T-helper 2 cell treated with Interferon-gamma antibody and Interleukin-4, amounts not matched to agents 5 μg/mL and 100 μg/mL, for 36 hours (primary cell): ENCODE results near the gene IQCM.

ENCODE experiments used
- DNase-seq: peaks from one replicate; pipeline ENCODE4 v3.0.0; 2021; ENCODE audit warnings: low spot score
- H3K27ac Mint-ChIP-seq: one replicate; pipeline ENCODE4 v1.8.0; 2021; ENCODE audit warnings: mild to moderate bottlenecking, mixed read lengths
- H3K27me3 Mint-ChIP-seq: one replicate; pipeline ENCODE4 v1.8.0; 2021; ENCODE audit warnings: low read depth, mixed read lengths
- H3K36me3 Mint-ChIP-seq: one replicate; pipeline ENCODE4 v1.8.0; 2021; ENCODE audit warnings: low read depth, mixed read lengths
- H3K4me1 Mint-ChIP-seq: one replicate; pipeline ENCODE4 v1.8.0; 2021; ENCODE audit warnings: low read depth, mixed read lengths
- H3K4me3 Mint-ChIP-seq: one replicate; pipeline ENCODE4 v1.8.0; 2022; ENCODE audit warnings: mild to moderate bottlenecking, moderate library complexity, mixed read lengths
- H3K9me3 Mint-ChIP-seq: one replicate; pipeline ENCODE4 v1.8.0; 2021; ENCODE audit warnings: mixed read lengths

Gene IQCM

GRCh38 chr4:149711593-149712365, 103.9 kb downstream of the IQCM start:
- H3K27ac Mint-ChIP-seq = no peak overlapping the region
- H3K36me3 Mint-ChIP-seq = no peaks in the 10 kb centered on the region
- no peaks in the 10 kb centered on the region for H3K27me3 Mint-ChIP-seq
- no peak overlapping the region for H3K4me3 Mint-ChIP-seq
- peaks cover 2% of the 10 kb centered on the region for H3K9me3 Mint-ChIP-seq
- no peaks in the 10 kb centered on the region for H3K4me1 Mint-ChIP-seq
- DNase-seq = no peak

- H3K36me3 Mint-ChIP-seq = no peaks in the 10 kb centered on the region
- H3K9me3 Mint-ChIP-seq = no peaks in the 10 kb centered on the region
- no peak for DNase-seq
- H3K4me1 Mint-ChIP-seq = no peaks in the 10 kb centered on the region
- H3K4me3 Mint-ChIP-seq = no peak overlapping the region
- H3K27me3 Mint-ChIP-seq = no peaks in the 10 kb centered on the region
- H3K27ac Mint-ChIP-seq = no peak overlapping the region
Observed at GRCh38 chr4:149709640-149710039, 106.0 kb downstream of the IQCM start.

GRCh38 chr4:149708513-149709130, 107.0 kb downstream of the IQCM start:
- no peaks in the 10 kb centered on the region for H3K27me3 Mint-ChIP-seq
- H3K27ac Mint-ChIP-seq = no peak overlapping the region
- DNase-seq = no peak
- H3K36me3 Mint-ChIP-seq = no peaks in the 10 kb centered on the region
- no peak overlapping the region for H3K4me3 Mint-ChIP-seq
- H3K4me1 Mint-ChIP-seq = no peaks in the 10 kb centered on the region
- no peaks in the 10 kb centered on the region for H3K9me3 Mint-ChIP-seq

- no peaks in the 10 kb centered on the region for H3K4me1 Mint-ChIP-seq
- H3K9me3 Mint-ChIP-seq = no peaks in the 10 kb centered on the region
- DNase-seq = no peak
- no peak overlapping the region for H3K4me3 Mint-ChIP-seq
- H3K27me3 Mint-ChIP-seq = no peaks in the 10 kb centered on the region
- H3K27ac Mint-ChIP-seq = no peak overlapping the region
- no peaks in the 10 kb centered on the region for H3K36me3 Mint-ChIP-seq
Observed at GRCh38 chr4:149707862-149708261, 107.8 kb downstream of the IQCM start.

- Mint-ChIP-seq H3K4me3 (no peak overlapping the region), H3K4me1 (no peaks in the 10 kb centered on the region), H3K27ac (no peak overlapping the region), H3K27me3 (no peaks in the 10 kb centered on the region), H3K36me3 (no peaks in the 10 kb centered on the region), H3K9me3 (no peaks in the 10 kb centered on the region)
- DNase-seq = no peak
Observed at GRCh38 chr4:149706942-149707341, 108.7 kb downstream of the IQCM start.

DNA sequence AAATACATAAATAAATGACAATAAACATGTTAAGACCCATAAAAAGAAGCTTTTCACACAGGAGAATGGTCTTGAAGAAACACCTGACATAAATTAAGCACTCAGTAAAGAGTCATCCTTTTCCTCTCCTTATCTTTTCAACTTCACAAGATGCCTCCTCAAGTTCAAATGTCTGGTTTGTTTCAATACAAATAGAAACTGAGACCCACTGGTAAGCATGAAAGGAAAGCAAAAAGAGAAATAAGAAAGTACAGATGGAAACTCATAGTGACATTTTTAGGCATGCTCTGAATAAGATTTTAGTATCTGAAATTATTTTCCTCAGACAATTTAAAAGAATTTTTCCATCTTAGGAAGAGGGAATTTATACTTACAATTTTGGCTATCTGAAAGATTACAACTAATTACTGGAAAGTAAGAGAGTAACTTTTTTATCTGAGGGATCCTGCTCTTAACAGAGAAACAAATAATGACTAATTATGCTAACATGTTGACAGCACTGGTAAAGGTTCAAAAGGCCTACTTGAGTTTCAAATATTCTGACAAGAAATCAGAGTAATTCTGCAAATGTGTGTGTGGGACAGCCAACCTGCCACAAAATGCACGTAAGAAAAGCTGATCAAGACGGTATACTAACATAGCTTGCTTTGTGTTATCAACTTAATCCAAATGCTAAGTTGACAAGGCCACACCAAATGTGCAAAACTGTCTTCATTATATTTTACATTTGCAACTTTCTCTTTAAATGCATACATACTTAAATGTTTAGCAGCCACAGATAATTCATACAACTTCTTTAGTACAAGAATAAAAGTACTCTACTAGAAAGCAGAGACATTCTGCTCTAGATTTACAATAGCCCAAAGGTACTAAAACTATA, 113.0 kb downstream of the IQCM start:
- no peaks in the 10 kb centered on the region for H3K36me3 Mint-ChIP-seq
- DNase-seq = no peak
- H3K4me1 Mint-ChIP-seq = no peaks in the 10 kb centered on the region
- H3K4me3 Mint-ChIP-seq = no peak overlapping the region
- no peaks in the 10 kb centered on the region for H3K27me3 Mint-ChIP-seq
- no peaks in the 10 kb centered on the region for H3K9me3 Mint-ChIP-seq
- H3K27ac Mint-ChIP-seq = no peak overlapping the region

DNA sequence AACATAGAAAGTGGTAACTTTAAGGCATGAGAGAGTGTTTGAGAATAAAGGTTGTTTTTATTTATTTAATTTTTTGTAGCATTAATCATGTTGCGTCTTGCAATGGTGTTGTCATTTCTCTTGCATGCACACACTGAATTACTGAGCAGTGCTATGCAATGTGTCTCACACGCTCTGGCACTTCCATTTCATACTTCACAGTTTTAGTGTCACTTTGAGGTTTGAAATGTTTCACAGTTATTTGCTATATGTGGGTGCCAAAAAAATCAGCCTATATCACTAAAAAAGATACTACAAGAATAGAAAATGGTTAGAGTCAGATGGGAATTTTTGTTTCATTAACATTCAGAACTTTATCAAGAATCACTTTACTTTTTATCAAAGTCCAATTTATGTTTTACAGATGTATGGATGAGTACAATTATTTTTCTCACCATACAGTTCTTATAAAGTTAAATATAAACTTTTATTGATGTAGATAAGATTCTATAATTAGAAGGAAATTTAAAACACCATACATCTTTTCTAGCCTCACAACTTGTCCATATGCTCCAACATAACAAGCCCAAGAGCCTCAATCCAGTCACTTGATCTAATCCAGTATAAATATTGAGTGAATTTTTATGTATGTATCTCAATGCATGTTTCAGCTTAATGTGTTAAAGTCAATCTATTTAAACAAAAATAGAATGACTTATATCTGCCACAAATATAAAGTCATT, 114.0 kb downstream of the IQCM start:
- DNase-seq = no peak
- H3K4me1 Mint-ChIP-seq = no peaks in the 10 kb centered on the region
- no peaks in the 10 kb centered on the region for H3K27me3 Mint-ChIP-seq
- H3K36me3 Mint-ChIP-seq = no peaks in the 10 kb centered on the region
- no peak overlapping the region for H3K27ac Mint-ChIP-seq
- H3K4me3 Mint-ChIP-seq = no peak overlapping the region
- H3K9me3 Mint-ChIP-seq = no peaks in the 10 kb centered on the region

- Mint-ChIP-seq H3K9me3 (no peaks in the 10 kb centered on the region), H3K4me1 (no peaks in the 10 kb centered on the region), H3K27ac (no peak overlapping the region), H3K36me3 (no peaks in the 10 kb centered on the region), H3K27me3 (no peaks in the 10 kb centered on the region), H3K4me3 (no peak overlapping the region)
- no peak for DNase-seq
Observed at GRCh38 chr4:149700272-149700671, 115.4 kb downstream of the IQCM start.

GRCh38 chr4:149699642-149700041, 116.0 kb downstream of the IQCM start:
- Mint-ChIP-seq H3K27me3 (no peaks in the 10 kb centered on the region), H3K9me3 (no peaks in the 10 kb centered on the region), H3K4me3 (no peak overlapping the region), H3K4me1 (no peaks in the 10 kb centered on the region), H3K27ac (no peak overlapping the region), H3K36me3 (no peaks in the 10 kb centered on the region)
- no peak for DNase-seq

DNA sequence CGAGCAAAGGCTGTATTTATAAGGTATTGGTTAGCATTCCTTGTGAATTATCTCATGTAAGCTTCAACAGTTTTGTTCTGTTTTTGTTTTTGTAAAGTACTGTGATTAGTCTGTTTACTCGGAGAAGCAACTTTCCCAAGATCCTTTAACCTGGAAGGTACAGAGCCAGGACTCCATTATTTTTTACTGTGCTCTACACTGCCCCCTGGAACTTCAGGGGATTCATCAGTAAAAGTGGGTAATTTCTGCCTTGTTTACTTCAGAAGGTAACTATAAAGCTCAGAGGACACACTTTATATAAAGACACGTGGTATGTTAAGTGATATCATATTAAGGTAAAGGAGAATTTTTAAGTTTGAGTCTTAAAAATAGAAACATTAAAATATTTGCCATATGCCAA, 124.9 kb downstream of the IQCM start:
- DNase-seq = no peak
- H3K27ac Mint-ChIP-seq = no peak overlapping the region
- H3K27me3 Mint-ChIP-seq = no peaks in the 10 kb centered on the region
- peaks cover 9% of the 10 kb centered on the region for H3K9me3 Mint-ChIP-seq
- H3K36me3 Mint-ChIP-seq = no peaks in the 10 kb centered on the region
- H3K4me1 Mint-ChIP-seq = no peaks in the 10 kb centered on the region
- no peak overlapping the region for H3K4me3 Mint-ChIP-seq

GRCh38 chr4:149684516-149684915, 131.1 kb downstream of the IQCM start:
- no peaks in the 10 kb centered on the region for H3K36me3 Mint-ChIP-seq

DNA sequence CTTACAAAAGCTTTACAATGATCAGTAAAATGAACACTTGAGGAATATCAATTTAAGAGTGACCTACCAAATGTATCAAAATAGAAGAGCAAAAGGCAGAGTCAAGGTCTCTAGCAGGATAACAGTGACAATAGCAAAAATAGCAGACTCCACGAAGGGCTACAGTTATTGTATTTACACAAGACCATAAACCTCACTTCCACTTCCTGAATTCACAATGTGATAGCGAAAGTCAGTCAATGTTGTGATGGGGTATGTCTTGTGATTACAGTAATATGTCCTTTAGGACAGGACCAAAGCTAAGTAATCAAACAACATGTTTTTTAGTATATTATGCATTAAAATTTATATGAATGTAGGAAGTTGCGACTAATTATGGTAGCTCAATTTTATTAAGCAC, 139.6 kb downstream of the IQCM start:
- Mint-ChIP-seq H3K4me1 (no peaks in the 10 kb centered on the region), H3K27me3 (no peaks in the 10 kb centered on the region), H3K36me3 (no peaks in the 10 kb centered on the region), H3K4me3 (no peak overlapping the region), H3K9me3 (peaks cover 9% of the 10 kb centered on the region), H3K27ac (no peak overlapping the region)
- no peak for DNase-seq

More at GRCh38 chr4:149684516-149684915, 131.1 kb downstream of the IQCM start:
- H3K4me1 Mint-ChIP-seq = no peaks in the 10 kb centered on the region
- H3K9me3 Mint-ChIP-seq = peaks cover 4% of the 10 kb centered on the region
- H3K4me3 Mint-ChIP-seq = no peak overlapping the region
- H3K27ac Mint-ChIP-seq = no peak overlapping the region
- no peak for DNase-seq
- H3K27me3 Mint-ChIP-seq = no peaks in the 10 kb centered on the region

DNA sequence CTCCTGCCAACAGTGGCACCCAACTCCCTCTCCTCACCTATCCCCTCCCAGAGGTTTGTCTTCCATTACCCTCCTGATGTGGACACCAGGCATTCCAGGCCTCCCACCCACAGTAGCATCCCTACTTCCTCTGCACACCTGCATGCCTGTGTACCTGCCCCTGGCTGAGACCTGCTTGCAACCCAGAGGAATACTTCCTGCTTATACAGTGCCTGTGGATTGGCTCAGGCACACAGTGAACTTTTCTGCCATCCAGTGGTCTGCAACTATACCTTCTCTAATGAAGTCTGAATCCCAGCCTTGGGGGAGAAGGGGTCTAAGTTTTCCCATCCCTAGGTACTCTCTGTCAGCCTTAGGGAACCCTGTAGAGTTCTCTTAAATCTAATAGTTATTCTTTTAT, 169.9 kb downstream of the IQCM start:
- no peaks in the 10 kb centered on the region for H3K27me3 Mint-ChIP-seq
- H3K4me1 Mint-ChIP-seq = no peaks in the 10 kb centered on the region
- no peak overlapping the region for H3K27ac Mint-ChIP-seq
- H3K9me3 Mint-ChIP-seq = peaks cover 7% of the 10 kb centered on the region
- H3K4me3 Mint-ChIP-seq = no peak overlapping the region
- H3K36me3 Mint-ChIP-seq = no peaks in the 10 kb centered on the region
- DNase-seq = no peak
